GM18505 (cell line): Measurements from ENCODE around the gene RRP8.

Experiments used
- ATAC-seq: cut with Tn5 transposase; IDR thresholded peaks from one replicate; pipeline ENCODE4 v1.9.1; 2021; ENCODE audit not compliant: unreplicated experiment
- POLR2A ChIP-seq: IDR thresholded peaks from 4 replicates; pipeline ENCODE4 v1.6.1; 2011; ENCODE audit warnings: borderline replicate concordance; ENCODE audit not compliant: insufficient read depth, insufficient read length; ENCODE audit errors: extremely low read depth

RRP8 gene

DNA sequence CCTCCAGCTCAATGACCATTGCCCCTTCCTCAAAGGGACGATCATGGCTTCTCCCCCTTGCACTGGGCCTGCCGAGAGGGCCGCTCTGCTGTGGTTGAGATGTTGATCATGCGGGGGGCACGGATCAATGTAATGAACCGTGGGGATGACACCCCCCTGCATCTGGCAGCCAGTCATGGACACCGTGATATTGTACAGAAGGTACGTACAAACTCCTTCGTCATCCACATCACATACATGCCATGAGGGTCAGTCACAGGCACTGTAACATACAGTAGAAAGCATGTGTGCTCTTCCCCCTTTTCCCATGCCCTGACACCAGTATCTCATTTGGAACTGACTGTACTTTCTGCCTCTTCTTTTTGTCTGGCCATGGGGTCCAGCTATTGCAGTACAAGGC, 4.6 kb upstream of the RRP8 start:
- no peak for TF ChIP-seq POLR2A
- no peak for ATAC-seq

GRCh38 chr11:6607190-6607795, 3.9 kb upstream of the RRP8 start:
- TF ChIP-seq POLR2A: no peak
- no peak for ATAC-seq

- ATAC-seq: peak; percentile 33
- TF ChIP-seq POLR2A: peak; percentile 56
Measured at GRCh38 chr11:6606471-6607189, 3.2 kb upstream of the RRP8 start.

DNA sequence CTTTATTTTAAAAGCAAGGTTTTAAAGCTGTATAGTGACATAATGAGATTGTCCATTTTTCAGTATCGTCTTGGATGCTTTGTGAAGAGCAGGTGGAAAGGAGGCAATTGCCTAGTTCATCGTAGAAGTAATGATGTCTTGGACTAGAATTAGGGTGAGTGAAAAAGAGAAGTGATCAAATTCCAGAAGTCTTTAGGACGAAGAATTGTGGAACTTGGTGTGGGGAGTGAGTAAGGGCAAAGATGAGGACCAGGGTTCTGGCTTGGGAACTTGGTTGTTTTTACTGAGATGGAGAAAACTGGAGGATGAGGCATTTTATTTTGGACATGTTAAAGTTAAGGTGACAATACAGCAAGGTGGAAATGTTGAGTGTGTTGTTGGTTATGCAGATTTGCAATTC, 1.4 kb upstream of the RRP8 start:
- no peak for ATAC-seq
- no peak for TF ChIP-seq POLR2A

GRCh38 chr11:6604081-6604626, 738 bp upstream of the RRP8 start:
- peak; percentile 17 for TF ChIP-seq POLR2A
- peak; percentile 34 for ATAC-seq

GRCh38 chr11:6602096-6602940, 1.1 kb downstream of the RRP8 start:
- TF ChIP-seq POLR2A: no peak
- no peak for ATAC-seq

DNA sequence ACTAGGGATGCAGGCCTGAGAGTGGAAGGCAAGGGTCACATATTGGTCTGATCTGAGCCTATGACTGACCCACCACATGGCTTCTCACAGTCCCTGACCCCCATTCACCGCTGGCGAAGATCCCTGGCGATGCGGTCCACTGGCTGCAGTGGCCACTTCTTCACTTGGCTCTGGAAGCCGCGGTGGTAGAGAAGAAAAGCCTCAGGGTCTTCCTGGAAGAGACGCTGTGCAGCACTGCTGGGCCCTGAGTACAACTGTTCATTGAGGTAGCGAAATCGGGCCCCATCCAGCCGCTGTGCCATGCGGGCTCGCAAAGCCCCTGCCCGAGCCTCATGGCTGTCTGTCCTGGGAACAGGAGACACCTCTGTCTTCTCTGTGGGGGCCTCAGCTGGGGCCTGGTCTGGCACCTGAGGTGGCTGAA, 2.4 kb downstream of the RRP8 start:
- ATAC-seq: no peak
- TF ChIP-seq POLR2A: no peak

DNA sequence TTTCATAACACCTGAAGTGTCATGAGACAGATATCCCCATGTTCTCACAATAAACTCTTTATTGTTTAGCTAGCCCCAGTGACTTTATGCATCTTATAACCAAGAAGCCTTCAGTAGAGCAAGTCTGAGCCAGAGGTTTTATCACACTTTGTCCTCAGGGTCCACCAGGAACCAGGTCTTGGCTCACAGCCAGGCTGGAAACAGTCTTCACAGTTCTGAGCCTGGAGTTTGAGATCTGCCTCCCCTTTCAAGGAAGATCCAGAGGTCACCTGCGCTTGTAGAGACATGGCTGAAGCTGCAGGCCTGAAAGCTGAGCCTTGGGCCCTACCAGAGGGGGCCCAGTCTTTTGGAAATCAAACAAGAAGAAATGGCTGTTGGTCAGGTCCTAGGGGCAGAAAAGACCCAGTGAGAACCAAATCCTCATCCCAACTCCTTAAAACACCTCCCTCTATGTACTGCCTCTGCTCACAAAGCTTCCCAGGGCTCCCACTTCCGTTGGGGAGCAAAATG, 3.5 kb downstream of the RRP8 start:
- no peak for TF ChIP-seq POLR2A
- no peak for ATAC-seq

DNA sequence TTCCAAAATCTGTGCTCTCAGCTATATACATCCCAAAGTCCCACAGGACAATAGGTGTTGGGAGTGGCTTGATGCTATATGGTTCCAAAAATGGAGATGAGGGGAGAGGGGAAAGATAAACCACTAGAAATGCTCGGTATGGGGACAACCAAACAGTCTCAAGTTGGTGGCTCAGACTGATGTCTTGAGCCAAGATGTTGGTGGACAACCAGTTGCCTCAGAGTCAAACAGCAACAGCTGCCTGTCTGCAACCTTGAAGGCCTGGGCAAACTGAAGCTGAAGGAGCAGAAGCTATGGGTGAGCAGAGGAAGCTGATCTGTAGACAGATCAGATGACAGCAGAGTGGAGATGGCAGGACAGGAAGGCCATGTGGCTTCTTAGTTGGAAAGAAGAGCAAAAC, 4.0 kb downstream of the RRP8 start:
- TF ChIP-seq POLR2A: no peak
- ATAC-seq: no peak

- no peak for TF ChIP-seq POLR2A
- no peak for ATAC-seq
Measured at GRCh38 chr11:6598555-6598954, 4.9 kb downstream of the RRP8 start.

- no peak for TF ChIP-seq POLR2A
- ATAC-seq: no peak
Measured at GRCh38 chr11:6596239-6596877, 7.1 kb downstream of the RRP8 start.

DNA sequence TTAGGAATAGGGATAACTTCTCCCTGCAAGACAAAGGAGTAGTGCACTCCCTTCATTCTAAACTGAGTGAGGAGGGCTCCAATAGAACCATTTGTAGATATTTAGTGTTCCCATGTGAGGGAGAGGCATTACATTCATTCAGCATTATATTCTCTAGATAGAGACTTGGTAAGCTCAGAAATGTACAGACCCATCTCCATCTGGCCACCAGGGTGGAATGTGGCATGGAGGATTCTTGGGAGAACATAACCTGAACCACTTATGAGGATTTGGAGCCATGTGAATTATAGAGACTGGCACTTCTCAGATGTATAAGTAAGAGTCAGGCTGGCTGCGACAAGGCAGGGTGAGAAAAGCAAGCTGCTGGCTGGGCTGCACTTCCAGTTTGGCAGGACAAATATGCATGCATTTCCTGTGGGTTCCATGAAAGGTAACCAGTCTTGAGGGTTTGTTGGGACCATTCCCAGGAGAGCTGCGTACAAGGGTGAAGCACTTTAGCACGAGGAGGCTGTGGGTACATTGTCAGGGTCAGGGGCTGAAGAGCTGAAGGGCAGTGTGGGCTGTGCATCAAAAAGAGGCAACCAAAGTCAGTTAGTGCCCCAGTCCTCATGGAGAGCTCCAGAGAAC, 9.2 kb downstream of the RRP8 start:
- no peak for TF ChIP-seq POLR2A
- ATAC-seq: no peak
